NCI-H1048 (cell line): ENCODE data around the gene UVRAG.
A peak's percentile ranks its signal among the peaks of the same experiment; 100 is the strongest.

ENCODE experiments used
- DNase-seq: peaks from one replicate; lab custom pipeline; 2025; lab: John Stamatoyannopoulos, UW

Gene UVRAG

DNA sequence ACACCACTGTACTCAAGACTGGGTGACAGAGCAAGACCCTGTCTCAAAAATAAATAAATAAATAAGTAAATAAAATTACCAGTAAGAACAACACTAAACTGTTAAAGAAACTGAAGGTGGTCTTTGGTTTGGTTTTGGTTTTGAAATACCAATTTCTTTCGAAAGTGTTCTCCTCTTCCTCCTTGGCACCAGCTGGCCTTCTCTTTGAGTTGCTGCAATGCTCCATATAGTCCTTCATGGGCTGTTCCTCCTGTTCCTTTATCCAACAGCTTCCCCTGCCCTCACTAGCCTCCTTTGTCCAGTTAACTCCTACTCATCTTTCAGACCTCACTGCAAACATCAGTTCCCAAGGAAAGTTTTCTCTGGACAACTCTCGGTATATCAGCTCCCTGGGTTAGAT, 5.0 kb upstream of the UVRAG start:
- DNase-seq: no peak

DNA sequence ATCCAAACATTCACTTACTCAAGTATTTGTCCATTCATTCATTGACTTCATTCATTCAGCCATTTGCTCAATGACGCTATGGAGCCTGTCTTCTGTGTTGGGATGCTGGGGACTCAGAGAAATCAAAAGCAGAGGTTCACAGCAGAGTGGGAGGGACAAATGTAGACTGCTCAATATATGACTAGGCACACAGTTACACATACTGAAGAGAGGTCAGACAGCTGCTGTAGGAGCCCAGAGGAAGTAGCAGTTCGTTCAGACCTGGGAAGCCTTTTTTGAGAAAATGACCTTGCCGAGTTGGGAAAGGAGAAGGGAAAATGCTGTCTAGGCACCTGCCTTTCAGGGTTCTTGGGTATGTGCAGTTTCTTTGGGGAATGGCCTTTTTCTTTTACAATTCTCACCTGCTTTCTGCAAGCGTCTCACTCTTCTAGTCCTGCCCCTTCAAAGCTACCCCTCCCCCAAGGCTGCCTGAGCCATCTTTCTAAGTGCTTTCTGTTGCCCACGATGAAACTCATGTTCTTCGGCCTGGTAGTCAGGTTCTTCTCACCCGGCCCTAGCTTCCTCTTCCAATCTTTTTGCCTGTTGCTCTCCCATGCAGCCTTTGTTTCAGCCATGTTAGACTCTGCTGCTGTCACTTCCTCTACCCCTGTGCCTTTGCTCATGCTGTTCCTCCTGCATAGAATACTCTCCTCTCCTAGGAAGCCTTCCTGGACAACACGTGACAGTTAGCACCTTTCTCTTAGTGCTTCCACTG, 4.2 kb upstream of the UVRAG start:
- DNase-seq: no peak

DNA sequence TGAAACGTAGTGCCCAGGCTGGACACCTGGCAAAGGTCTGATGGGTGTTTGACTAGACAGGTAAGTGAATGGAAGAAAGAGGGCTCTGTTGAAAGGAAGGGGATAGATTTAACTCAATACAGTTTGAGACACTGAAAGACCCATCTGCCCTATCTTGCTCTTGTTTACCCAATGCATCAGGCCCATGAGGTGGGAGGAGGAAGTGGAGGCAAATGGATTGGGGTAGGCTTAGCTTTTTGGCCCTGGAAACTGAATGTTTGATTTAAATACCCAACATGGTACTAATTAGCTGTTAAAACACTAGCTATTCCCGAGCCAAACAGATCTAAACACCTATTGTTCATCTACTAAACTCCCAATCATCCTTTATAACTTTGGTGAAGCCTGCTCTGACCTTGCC, 3.5 kb upstream of the UVRAG start:
- no peak for DNase-seq

DNA sequence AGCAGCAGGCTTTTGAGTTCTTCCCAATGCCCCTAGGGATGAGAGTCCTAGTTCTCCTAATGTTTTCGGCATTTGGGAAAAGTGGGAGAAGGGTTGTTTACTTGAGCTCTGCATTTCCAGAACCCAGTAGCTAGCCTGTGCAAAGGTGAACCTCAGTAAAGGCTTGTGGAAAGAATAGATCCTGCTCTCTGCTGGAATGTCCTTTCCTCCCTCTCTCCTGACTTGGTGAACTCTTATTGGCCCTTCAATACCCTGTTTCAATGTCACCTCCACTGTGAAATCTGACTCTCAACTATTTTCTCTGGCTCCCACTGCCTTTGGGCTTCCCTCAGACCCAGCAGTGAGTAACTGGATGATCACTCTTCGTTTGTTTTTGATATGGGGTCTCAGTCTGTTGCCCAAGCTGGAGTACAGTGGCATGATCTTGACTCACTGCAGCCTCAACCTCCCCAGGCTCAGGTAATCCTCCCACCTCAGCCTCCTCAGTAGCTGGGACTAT, 2.4 kb upstream of the UVRAG start:
- no peak for DNase-seq

DNA sequence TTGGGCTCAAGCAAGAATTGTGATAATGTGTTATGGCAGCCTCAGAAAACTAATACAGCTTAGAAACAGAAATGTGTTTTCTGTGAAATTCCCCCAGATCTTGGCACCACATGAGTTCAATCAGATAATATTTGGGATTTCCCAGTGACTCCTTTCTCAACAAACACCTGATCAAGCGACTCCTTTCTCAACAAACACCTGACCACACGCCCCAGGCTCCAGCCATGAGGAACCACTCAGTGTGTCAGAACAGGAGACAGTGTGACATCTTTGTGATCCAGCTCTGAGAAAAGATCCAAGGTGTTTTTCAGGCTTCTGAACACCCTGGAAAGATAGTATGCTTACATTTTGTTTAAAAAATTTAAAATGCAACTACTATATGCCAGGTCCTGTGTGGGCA, 1.9 kb upstream of the UVRAG start:
- DNase-seq: no peak

DNA sequence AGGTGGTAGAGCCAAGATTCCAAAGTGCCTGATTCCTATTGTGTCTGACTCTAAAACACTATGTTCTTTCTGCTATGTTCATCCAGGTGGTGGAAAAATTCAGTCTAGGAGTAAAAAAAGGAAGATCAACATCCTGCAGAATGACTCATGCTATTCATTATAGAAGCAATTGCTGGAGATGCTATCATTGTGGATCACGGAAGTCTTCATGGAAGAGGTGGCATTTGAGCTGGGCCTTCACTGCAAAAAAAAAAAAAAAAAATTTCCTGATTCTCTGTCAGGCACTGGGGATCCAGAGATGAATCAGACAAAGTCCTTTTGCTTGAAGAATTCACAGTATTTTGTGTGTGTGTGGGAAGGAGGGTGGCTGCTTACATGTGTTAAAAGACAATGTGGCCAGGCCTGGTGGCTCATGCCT, 1.4 kb upstream of the UVRAG start:
- DNase-seq: no peak

DNA sequence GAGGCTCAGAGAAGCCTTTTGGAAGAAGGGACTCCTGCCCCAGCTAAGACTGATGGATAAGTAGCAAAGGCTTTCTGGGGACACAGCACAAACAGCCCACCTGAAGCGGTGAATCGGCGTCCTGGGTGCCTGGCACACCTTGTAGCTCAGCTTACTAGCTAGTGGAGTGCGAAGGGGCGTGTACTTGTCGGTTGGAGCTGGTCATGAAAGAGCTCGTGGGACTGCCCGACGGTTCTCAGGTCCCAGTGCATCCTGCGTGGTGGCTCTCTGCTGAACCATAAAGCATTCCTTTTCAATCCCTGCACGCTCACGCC, 690 bp upstream of the UVRAG start:
- no peak for DNase-seq

DNA sequence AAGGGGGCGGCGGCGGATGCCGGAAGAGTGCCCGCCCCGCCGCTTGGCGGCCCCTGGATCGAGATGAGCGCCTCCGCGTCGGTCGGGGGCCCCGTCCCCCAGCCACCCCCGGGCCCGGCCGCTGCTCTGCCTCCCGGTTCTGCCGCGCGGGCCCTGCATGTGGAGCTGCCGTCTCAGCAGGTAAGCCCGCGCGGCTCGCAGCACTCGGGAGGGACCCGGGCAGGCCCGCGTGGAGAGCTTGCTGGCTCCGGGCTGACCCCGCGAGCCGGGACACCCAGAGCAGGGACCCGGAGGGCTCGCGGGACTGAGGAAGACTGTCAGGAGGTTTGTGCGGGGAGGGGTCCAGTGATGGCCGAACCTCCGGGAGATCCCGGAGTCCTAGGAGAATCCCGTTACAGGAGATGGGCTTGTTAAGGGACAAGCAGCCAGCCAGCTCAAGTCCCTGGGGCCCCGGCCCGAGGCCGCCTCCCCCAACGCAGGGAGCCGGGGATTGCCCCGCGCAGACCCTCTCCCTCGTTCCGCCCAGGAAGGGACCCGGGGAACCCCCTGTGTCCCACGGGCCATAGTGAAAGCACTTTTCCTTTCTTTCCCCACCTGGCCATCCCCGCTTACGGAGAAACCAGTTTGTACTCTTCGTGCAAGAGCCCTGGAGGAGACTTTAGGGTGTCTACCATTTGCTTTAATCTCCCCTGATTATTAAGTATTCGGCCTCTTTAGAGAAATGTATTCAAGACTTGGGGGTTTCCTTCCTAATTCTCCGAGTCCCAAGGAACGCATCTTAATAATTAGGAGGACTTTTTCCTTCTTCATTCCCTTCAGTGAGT, 547 bp downstream of the UVRAG start:
- DNase-seq: no peak

DNA sequence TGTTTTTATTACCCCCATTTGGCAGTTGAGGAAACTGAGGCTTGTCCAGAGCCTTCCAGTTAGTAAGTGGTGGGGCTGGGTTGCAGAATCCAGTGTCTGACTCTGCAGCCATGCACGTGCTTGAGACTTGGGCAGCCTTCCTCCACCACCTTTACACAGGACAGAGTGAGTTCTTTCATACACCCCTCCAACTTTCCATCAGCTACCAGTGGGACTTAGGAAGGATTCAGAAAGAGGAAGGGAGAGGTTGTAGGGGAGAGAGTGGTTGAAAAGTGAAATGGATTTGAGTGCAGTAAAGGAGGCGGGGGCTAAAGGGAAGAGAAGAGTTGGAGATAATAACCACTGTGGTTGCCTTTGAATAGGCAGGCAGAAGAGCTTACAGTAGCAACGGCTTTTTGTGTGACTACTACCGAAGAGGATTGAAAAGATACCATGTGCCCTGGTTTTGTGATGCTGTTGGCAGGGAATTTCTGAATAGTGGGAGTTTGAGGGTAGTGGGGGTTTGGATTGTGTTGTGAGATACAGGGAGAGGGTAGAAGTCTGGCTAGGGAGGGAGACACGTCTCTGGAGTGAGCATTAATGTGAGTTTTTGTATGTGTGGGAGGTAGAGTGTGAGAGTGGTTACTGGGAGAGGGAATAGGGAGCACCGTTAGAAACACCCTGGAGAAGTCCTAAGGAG, 1.7 kb downstream of the UVRAG start:
- DNase-seq: no peak

DNA sequence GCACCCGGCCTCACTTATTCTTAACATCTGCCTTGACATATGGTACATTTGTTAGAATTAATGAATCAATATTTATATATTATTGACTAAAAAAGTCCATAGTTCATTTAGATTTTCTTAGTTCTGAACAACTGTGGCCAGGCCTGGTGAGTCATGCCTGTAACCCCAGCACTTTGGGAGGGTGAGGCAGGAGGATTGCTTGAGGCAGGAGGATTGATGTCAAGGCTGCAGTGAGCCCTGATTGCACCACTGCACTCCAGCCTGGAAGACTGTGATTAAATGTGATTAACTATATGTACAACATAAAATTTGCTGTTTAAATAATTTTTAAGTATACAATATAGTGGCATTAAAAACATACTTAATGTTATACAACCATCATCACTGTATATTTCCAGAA, 5.6 kb downstream of the UVRAG start:
- DNase-seq: no peak

DNA sequence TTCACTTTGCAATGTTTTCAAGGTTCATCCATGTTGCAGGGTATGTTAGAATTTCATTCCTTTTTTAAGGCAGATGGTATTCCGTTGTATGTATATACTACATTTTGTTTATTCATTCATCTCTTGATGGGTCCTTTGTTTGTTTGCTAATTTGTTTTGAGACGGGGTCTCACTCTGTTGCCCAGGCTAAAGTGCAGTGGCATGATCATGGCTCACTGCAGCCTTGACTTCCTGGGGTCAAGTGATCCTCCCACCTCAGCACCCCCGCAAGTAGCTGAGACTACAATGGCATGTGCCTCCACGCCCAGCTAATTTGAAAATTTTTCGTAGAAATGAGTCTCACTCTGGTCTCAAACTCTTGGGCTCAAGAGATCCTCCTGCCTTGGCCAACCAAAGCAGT, 6.2 kb downstream of the UVRAG start:
- DNase-seq: no peak

DNA sequence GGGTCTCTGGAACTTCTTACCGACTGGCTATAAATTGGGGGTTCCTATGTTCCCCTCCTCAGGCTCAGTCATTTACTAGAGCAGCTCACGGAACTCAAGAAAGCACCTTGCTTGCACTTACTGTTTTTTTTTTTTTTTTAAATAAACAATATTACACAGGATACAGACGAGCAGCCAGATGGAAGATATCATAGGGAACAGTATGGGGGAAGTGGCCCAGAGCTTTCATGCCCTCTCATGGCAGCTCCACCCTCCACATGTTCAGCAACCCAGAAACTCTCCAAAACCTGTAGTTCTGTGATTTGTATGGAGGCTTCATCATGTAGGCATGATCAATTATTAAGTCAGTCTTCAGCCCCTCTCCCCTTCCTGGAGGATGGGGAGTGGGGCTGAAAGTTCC, 7.5 kb downstream of the UVRAG start:
- no peak for DNase-seq

DNA sequence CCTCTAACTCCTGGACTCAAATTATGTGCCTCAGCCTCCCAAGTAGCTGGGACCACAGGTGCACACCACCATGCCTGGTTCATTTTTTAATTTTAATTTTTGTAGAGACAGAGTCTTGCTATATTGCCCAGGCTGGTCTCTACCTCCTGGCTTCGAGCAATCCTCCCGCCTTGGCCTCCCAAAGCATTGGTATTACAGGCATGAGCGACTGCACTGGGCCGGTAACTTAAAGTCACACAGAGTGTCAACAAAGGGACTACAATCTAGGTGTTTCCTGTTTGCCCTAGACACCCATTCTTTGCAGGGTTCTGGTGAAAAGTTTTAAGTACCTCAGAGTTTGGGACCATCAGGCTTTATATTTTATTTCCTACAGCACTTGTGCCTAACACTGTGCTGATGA, 8.4 kb downstream of the UVRAG start:
- DNase-seq: no peak

DNA sequence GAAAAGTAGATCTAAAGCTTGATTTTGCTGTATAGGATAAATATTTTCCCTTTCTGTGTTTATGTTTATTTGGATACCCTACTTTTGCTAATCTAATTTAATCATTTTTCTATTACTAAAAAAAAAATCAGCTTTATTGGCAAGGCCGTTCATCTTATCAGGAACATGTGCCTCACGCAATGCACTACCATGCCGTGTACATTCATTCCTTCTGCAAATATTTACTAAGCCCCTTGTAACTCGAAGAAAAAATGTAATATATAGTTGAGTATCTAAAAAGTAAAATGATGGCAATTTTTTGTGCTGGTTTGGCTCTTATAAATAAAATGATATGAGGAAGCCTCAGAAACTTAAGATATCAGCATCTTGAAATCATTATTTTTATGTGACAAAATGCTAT, 8.9 kb downstream of the UVRAG start:
- no peak for DNase-seq

DNA sequence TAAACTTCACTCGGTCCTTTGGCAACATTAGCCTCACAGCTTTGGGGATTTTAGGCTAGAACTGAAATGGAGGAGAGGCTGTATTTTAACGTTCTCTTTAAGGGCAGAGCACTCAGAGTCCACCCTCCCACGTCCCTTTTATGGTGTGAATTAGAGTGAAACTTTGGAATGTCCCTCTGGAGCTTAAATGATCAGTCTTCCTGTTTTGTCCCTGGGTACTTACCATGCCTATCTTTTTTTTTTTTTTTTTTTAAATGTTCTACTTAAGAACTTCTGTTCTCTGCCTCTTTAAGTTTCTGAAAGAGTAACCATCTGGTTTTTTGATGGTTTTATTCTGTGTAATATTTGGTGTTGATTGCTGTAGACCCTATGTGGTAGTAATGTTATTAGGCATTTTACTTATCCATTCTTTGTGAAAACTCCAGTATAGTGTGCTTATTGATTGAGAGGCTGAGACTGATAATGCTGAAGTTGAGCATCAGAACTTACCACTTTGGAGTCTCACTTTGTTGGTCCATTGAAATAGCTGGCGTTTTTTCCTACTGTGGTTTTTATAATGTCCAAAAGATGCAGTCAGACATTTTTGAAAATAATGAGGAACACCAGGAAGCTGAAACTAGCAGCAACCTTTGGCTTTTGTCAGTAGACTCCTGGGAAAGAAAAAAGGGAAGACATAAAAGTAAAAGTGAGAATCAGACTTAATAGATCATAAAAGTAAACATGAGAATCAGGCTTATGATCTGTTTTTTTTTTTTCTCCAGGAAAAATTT, 11.6 kb downstream of the UVRAG start:
- no peak for DNase-seq

DNA sequence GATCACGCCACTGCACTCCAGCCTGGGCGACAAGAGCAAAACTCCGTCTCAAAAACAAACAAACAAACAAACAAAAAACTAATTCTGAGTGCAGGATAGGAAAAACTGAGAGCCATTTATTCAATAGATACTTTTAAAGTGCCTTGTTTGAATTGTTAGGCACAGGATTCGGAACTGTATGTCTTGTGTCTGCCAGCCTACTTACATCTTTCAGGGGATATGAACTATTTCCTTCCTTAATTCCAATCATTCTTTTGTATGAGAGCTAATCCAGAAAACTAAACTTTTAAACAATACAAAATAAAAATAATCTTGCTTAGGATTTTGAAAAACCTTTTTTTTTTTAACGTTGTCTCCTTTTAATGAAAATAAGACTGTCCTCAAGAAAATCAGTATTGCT, 12.6 kb downstream of the UVRAG start:
- DNase-seq: no peak

DNA sequence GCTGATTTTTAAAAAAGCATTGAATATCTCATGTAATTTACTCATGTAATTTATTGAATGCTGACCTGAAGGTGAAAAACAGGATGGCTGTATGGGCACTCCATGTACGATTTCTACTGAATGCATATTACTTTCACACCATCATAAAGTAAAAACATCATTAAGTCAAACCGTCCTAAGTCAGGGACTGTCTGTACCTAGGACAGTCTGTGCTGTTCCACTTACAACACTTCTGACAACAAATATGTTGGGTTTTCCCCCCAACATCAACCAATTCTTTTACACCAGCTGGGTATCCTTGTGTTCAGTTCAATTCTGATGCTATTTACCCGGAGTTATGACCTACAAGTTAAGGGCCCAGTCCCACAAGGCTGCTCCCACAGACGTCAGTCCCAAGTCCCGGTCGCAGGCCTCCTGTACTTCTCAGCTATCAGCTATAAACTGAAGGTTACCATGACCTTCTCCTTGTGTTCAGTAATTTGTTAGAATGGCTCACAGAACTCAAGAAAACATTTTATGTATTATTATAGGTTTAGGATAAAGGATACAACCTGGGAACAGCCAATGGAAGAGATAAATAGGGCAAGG, 17.0 kb downstream of the UVRAG start:
- no peak for DNase-seq

DNA sequence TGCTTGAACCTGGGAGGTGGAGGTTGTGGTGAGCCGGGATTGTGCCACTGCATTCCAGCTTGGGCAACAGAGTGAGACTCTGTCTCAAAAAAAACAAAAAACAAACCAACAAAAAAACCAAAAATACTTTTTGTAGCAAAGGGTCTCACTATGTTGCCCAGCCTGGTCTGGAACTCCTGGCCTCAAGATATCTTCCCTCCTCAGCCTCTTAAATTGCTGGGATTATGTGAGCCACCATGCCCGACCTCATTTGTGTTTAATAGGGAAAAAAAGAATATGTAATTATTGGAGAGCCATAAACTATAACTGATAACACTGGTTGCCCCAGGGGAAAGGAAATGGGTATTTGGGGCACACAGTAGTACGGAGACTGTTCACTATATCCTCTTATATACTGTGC, 19.7 kb downstream of the UVRAG start:
- DNase-seq: no peak

DNA sequence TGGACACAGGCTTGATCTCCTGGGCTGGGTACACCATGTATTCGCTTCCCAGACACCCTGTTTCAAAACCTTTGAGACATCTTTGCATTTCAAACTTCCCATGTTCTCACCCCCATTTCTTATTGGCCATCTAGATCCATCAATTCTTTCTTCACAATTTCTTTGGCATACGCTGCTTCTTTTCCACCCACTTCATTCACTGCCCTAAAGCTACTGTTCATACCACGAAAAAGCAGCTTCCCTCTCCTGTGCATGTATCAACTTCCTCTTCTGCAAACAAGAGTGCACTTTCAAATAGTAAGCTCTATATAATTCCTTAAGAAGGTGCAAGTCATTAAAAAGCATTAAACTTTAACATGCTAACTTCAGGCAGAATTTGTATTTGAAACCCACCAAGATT, 21.4 kb downstream of the UVRAG start:
- DNase-seq: no peak

DNA sequence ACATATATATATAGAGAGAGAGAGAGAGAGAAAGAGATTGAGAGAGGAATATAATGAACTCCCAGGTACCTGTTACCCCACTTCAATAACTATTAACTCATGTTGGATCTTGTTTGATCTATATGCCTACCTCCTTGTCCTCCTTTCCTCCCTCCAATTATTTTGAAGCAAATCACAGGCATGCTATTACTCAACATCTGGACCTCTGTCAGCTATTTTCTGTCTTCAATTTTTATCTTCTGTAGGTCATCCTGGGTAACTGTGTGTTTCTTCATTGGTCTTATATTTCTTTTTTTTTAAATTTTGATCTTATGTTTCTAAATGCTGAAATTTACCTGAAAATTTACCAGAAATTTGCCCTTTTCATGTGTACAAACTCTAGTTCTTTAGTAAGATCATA, 24.8 kb downstream of the UVRAG start:
- DNase-seq: no peak

DNA sequence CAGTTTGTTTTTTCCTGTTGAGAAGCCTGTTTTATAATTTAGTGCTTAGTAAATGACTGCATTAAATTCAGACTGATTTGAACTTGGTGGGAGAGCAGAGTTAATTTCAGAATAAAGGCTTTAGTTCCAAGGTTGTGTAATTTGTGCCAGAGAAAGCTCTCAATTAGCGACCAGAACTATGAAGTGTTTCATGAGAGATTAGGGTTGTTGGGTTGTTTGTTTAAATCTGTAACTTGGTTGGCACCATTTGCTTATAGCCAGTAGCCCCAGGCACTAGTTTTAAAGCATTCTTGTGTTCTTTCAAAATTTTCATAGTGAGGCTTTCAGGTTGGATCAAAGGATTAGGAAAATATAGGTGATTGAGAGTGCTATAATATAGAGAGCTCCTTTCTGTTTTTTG, 25.5 kb downstream of the UVRAG start:
- DNase-seq: peak; percentile 81

DNA sequence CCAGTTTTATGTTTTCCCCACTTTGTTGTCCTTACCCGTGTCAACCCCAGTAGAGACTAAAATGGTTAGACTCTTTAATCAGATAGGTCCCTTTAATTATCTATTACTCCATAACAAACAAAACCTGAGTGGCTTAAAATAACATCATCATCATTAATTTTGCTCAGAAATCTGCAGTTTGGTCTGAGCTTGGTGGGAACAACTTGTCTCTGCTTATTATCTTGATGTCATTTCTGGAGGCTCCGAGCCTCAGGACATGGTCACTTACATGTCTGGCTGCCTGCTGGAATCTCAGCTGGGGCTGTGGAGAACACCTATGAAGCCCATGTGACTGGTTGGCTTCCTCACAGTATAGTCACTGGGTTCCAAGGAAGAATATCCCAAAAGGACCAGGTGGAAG, 26.7 kb downstream of the UVRAG start:
- DNase-seq: no peak
